ENCODE measurements around the gene RAB1A. TPM values are rescaled to one million over a fixed set of nuclear protein-coding genes. Genes with fewer than 3 reads are reported as not detected.
A peak's percentile ranks its signal among the peaks of the same experiment; 100 is the strongest.

The RAB1A gene
- total and polyA plus RNA-seq, 2 of the 13 experiments (the other 11 are each of a cell fraction or from before 2014, with no cell fraction given): 206 to 226 TPM

- TF ChIP-seq ZNF83 (CRISPR knock-in tag; IDR thresholded peaks at IDR 0.05; ENCODE audit: borderline replicate concordance): no peak
- TF ChIP-seq ZFX (CRISPR knock-in tag; IDR thresholded peaks at IDR 0.05; ENCODE audit: low read depth): no peak
- TF ChIP-seq ZNF556 (CRISPR knock-in tag; IDR thresholded peaks at IDR 0.05; ENCODE audit: borderline replicate concordance): no peak
- peak; percentile 32; the same call in 1 of the 2 replicates for TF ChIP-seq RARA (CRISPR knock-in tag; IDR thresholded peaks at IDR 0.05)
- no peak for TF ChIP-seq KAT7 (CRISPR knock-in tag; IDR thresholded peaks at IDR 0.05; ENCODE audit: borderline replicate concordance)
- TF ChIP-seq PLSCR1 (CRISPR knock-in tag; IDR thresholded peaks at IDR 0.05; ENCODE audit: borderline replicate concordance): no peak
- TF ChIP-seq RELA (CRISPR knock-in tag; IDR thresholded peaks at IDR 0.05): no peak
- TF ChIP-seq PAX8 (CRISPR knock-in tag; IDR thresholded peaks at IDR 0.05; ENCODE audit: borderline replicate concordance): no peak
- TF ChIP-seq MIER2 (CRISPR knock-in tag; IDR thresholded peaks at IDR 0.05): peak; percentile 74
- no peak for TF ChIP-seq HHEX (CRISPR knock-in tag; IDR thresholded peaks at IDR 0.05)
- no peak for TF ChIP-seq ZNF343 (CRISPR knock-in tag; IDR thresholded peaks at IDR 0.05)
- peak; percentile 74; the same call in 1 of the 2 replicates for TF ChIP-seq SNAI1 (CRISPR knock-in tag; IDR thresholded peaks at IDR 0.05; ENCODE audit: borderline replicate concordance)
- TF ChIP-seq GPBP1L1 (CRISPR knock-in tag; IDR thresholded peaks at IDR 0.05): no peak
- TF ChIP-seq FOXA1 (IDR thresholded peaks at IDR 0.05): no peak
- TF ChIP-seq FOXA1 (CRISPR knock-in tag; IDR thresholded peaks at IDR 0.05): 0 out of 2 replicates have a peak, but pooled peaks have one; percentile 18
- peak; percentile 8; the same call in 1 of the 2 replicates for TF ChIP-seq CEBPB (IDR thresholded peaks at IDR 0.05; ENCODE audit: borderline replicate concordance, low read depth, low read length)
- no peak for TF ChIP-seq ZNF414 (CRISPR knock-in tag; IDR thresholded peaks at IDR 0.05)
- TF ChIP-seq NR2F1 (CRISPR knock-in tag; IDR thresholded peaks at IDR 0.05): peak; percentile 53 to 77; a peak in 3 of 4 replicates
- TF ChIP-seq MLX (CRISPR knock-in tag; IDR thresholded peaks at IDR 0.05): no peak
- TF ChIP-seq TERF1 (CRISPR knock-in tag; IDR thresholded peaks at IDR 0.05): no peak
- no peak for TF ChIP-seq ZMYM3 (CRISPR knock-in tag; IDR thresholded peaks at IDR 0.05)
Measured at GRCh38 chr2:65054749-65055421, 75.0 kb downstream of the RAB1A start (continued).
